GM23338 (cell line): Measurements from ENCODE around the gene CDCP1. TPM values are rescaled to one million over a fixed set of nuclear protein-coding genes. Genes with fewer than 3 reads are reported as not detected.

Source experiments
- ATAC-seq: fragments of 200-7000 bp; cut with Tn5 transposase; 3 replicates; pipeline ENCODE4 v1.9.1; 2020
- DNase-seq: peaks from one replicate; pipeline ENCODE4 v3.0.0-alpha.2; 2015; ENCODE audit warnings: low spot score
- H2AFZ ChIP-seq: fragments of 200-600 bp; sonication (generic); 2 replicates; pipeline ENCODE4 v1.8.0; 2016; ENCODE audit warnings: antibody characterized with exemption, mild to moderate bottlenecking, moderate library complexity
- H3F3A ChIP-seq: fragments of 200-600 bp; sonication (generic); replicated peaks from 2 replicates; pipeline ENCODE4 v1.8.0; 2017; ENCODE audit warnings: antibody characterized with exemption, mixed run types, low read depth
- H3K27ac ChIP-seq: fragments of 200-600 bp; sonication (generic); 2 replicates; pipeline ENCODE4 v1.6.1; 2016; ENCODE audit warnings: low read depth
- H3K27me3 ChIP-seq: fragments of 200-600 bp; sonication (generic); 2 replicates; pipeline ENCODE4 v1.8.0; 2016; ENCODE audit warnings: mild to moderate bottlenecking, mixed run types, moderate library complexity; ENCODE audit not compliant: insufficient read depth
- H3K36me3 ChIP-seq: fragments of 200-600 bp; sonication (generic); 2 replicates; pipeline ENCODE4 v1.8.0; 2016; ENCODE audit warnings: mild to moderate bottlenecking; ENCODE audit not compliant: insufficient read depth
- H3K4me1 ChIP-seq: fragments of 200-600 bp; sonication (generic); 2 replicates; pipeline ENCODE4 v1.8.0; 2016; ENCODE audit warnings: mild to moderate bottlenecking, moderate library complexity; ENCODE audit not compliant: insufficient read depth
- H3K4me2 ChIP-seq: fragments of 200-600 bp; sonication (generic); 2 replicates; pipeline ENCODE4 v1.7.1; 2017; ENCODE audit warnings: mixed run types
- H3K4me3 ChIP-seq: fragments of 200-600 bp; sonication (generic); 2 replicates; pipeline ENCODE4 v1.6.1; 2016; ENCODE audit warnings: mixed run types
- H3K79me2 ChIP-seq: fragments of 200-600 bp; sonication (generic); replicated peaks from 2 replicates; pipeline ENCODE4 v1.8.0; 2017; ENCODE audit warnings: mild to moderate bottlenecking; ENCODE audit not compliant: insufficient read depth
- H3K9me2 ChIP-seq: fragments of 200-600 bp; sonication (generic); 2 replicates; pipeline ENCODE4 v1.8.0; 2017; ENCODE audit not compliant: insufficient read depth
- H4K20me1 ChIP-seq: fragments of 200-600 bp; sonication (generic); replicated peaks from 2 replicates; pipeline ENCODE4 v1.8.0; 2017; ENCODE audit warnings: mild to moderate bottlenecking; ENCODE audit not compliant: insufficient read depth
- H3K27ac Mint-ChIP-seq: 2 replicates; pipeline ENCODE4 v1.8.0; 2020; ENCODE audit warnings: inconsistent platforms, mild to moderate bottlenecking, moderate library complexity, mixed read lengths
- H3K27me3 Mint-ChIP-seq: 3 replicates; pipeline ENCODE4 v1.8.0; 2022; ENCODE audit warnings: low read depth, mild to moderate bottlenecking, moderate library complexity, mixed read lengths, inconsistent platforms; ENCODE audit not compliant: insufficient read depth, poor library complexity
- H3K36me3 Mint-ChIP-seq: 3 replicates; pipeline ENCODE4 v1.8.0; 2021; ENCODE audit warnings: low read depth, mild to moderate bottlenecking, inconsistent platforms, moderate library complexity, mixed read lengths
- H3K4me1 Mint-ChIP-seq: 3 replicates; pipeline ENCODE4 v1.8.0; 2020; ENCODE audit warnings: mild to moderate bottlenecking, inconsistent platforms, mixed read lengths
- H3K4me3 Mint-ChIP-seq: 3 replicates; pipeline ENCODE4 v1.8.0; 2021; ENCODE audit warnings: moderate library complexity, mild to moderate bottlenecking, inconsistent platforms, mixed read lengths
- H3K9me3 Mint-ChIP-seq: 3 replicates; pipeline ENCODE4 v1.8.0; 2020; ENCODE audit warnings: moderate library complexity, mild to moderate bottlenecking, inconsistent platforms, mixed read lengths
- CTCF ChIP-seq, 2 experiments: fragments of 200-600 bp in 1 of 2; sonication (generic) in 1 of 2; conservative IDR thresholded peaks; 2 replicates each; pipeline versions ENCODE4 v1.5.1 to v1.6.1; 2016 to 2017; ENCODE audit warnings: antibody characterized with exemption in 2 of 2, low read depth in 2 of 2, mild to moderate bottlenecking in 2 of 2, moderate library complexity in 1 of 2
- POLR2AphosphoS5 ChIP-seq: IDR thresholded peaks from 2 replicates; pipeline ENCODE4 v1.6.1; 2016; ENCODE audit warnings: antibody characterized with exemption, low read depth
- STAT1 ChIP-seq: IDR thresholded peaks from one replicate; pipeline ENCODE4 v1.6.1; 2016; ENCODE audit warnings: antibody characterized with exemption; ENCODE audit not compliant: unreplicated experiment
- ZNF462 ChIP-seq: fragments of 250-450 bp; sonication (Bioruptor Pico); IDR thresholded peaks from 2 replicates; pipeline ENCODE4 v1.5.0; 2020; ENCODE audit warnings: mild to moderate bottlenecking, moderate library complexity
- polyA plus RNA-seq: library from polyadenylated mRNA; unstranded; fragments of >200 nt; fragmentation: Nextera tagmentation; extraction: Ambion mirVana; gene quantifications from 2 replicates; pipeline ENCODE4 v1.2.1, GENCODE V29; 2016
- total RNA-seq: library from RNA; depleted of rRNA; stranded (reverse); fragments of >200 nt; shearing (Covaris generic); gene quantifications from 2 replicates; pipeline ENCODE4 v1.2.3, GENCODE V29; 2014

The CDCP1 gene
- total and polyA plus RNA-seq, 2 experiments from 2014 or later = 7.7 to 20.1 TPM

GRCh38 chr3:45166321-45166879, 20.2 kb upstream of the CDCP1 start (continued):
- no peak for TF ChIP-seq ZNF462 (CRISPR knock-in tag)
- no peak for TF ChIP-seq CTCF (conservative IDR thresholded peaks at IDR 0.05; ENCODE audit: low read depth in 2 of 2)

GRCh38 chr3:45165497-45166283, 19.5 kb upstream of the CDCP1 start:
- H3K4me3 Mint-ChIP-seq = no peak overlapping the region
- no peaks in the 10 kb centered on the region for H4K20me1 ChIP-seq
- peaks cover 18% of the 10 kb centered on the region for H3K4me1 ChIP-seq
- no peaks in the 10 kb centered on the region for H3K79me2 ChIP-seq
- H3K27me3 Mint-ChIP-seq = peaks cover 11% of the 10 kb centered on the region
- H3K36me3 Mint-ChIP-seq = no peaks in the 10 kb centered on the region
- no peak overlapping the region for H3K4me2 ChIP-seq
- TF ChIP-seq ZNF462 (CRISPR knock-in tag) (no peak), STAT1 (no peak), POLR2AphosphoS5 (no peak)
- H3K27ac Mint-ChIP-seq = no peak overlapping the region
- no peak for ATAC-seq
- H2AFZ ChIP-seq = 0 out of 2 replicates have a peak overlapping the region, but pooled peaks have one; percentile 32
- H3K4me1 Mint-ChIP-seq = peaks cover 22% of the 10 kb centered on the region
- no peaks in the 10 kb centered on the region for H3K36me3 ChIP-seq
- DNase-seq = no peak
- H3K9me3 Mint-ChIP-seq = peaks cover 5% of the 10 kb centered on the region; the same call in 2 of the 3 replicates
- H3K27ac ChIP-seq = no peak overlapping the region
- no peaks in the 10 kb centered on the region for H3K27me3 ChIP-seq
- no peaks in the 10 kb centered on the region for H3K9me2 ChIP-seq
- no peak overlapping the region for H3K4me3 ChIP-seq
- no peaks in the 10 kb centered on the region for H3F3A ChIP-seq
